GM18502 (cell line): ENCODE data around the gene TNK2.
"Not testable (repeated sequence)": the region's sequence is repeated elsewhere in the genome, so short reads cannot be mapped to it uniquely, and the experiment has no call there.

Source experiments
- ATAC-seq: cut with Tn5 transposase; IDR thresholded peaks from one replicate; pipeline ENCODE4 v1.9.1; 2021; ENCODE audit warnings: mild to moderate bottlenecking; ENCODE audit not compliant: unreplicated experiment, poor library complexity

The TNK2 gene

DNA sequence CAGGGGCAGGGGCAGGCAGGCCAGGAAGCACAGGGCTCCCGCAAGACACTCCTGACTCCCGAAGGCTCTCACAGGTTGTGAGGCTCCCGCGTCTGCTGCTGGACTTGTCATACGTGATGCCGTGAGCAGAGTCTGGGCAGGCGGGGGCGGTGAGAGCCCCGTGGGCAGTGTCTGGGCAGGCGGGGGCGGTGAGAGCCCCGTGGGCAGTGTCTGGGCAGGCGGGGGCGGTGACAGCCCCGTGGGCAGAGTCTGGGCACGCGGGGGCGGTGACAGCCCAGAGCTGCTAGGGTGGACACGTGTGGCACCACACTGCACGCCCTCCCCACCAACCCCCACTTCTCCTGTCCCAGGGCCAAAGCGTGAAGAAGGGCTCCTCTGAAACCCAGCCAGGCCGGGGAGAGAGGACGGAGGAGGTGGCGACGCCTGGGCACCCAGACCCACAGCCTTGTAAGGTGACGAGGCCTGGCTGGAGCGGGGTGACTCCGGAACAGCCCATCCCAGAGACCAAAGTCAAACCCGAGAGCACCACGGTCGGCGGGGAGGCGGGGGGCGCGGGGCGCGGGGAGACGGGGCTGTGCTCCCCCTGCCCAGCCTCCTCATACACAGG lies 35.0 kb downstream of the TNK2 start:
- ATAC-seq, result no peak

DNA sequence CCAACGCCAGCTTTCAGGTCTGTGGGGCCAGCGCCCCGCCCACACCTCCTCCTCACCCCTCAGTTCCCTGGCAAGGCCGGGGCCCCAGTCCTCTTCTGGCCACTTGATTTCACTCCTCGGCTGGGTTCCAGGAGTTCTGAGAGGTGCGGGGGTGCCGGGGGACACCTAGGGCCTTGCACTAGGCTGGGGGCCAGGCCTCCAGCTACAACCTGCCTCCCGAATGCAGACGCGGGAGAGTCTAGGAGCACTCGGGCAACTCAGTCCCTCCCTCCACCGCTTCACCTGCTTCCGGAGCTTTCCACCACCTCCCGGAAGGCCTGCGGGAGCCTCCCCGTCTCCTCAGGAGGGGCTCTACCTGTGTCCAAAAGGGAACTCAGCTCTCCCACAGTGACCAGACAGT lies 35.6 kb downstream of the TNK2 start:
- ATAC-seq, result no peak

GRCh38 chr3:195872097-195872496 lies 36.3 kb downstream of the TNK2 start:
- ATAC-seq, result no peak

DNA sequence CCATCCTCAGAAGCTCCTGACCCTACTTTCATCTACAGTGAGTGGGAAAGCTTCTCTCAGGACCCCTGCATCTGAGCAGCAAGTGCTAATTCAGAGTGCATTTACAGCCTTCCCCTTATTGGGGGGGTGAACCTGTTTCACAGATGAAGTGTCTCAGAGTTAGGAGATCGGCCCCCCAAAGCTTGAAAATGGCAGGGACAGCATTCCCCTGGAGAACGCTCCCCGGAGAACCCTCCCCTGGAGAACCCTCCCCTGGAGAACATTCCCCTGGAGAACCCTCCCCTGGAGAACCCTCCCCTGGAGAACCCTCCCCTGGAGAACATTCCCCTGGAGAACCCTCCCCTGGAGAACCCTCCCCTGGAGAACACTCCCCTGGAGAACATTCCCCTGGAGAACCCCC lies 36.7 kb downstream of the TNK2 start:
- ATAC-seq, result not testable (repeated sequence)

- ATAC-seq, result no peak
Measured at GRCh38 chr3:195870937-195871336, 37.4 kb downstream of the TNK2 start.

GRCh38 chr3:195870442-195870841 lies 37.9 kb downstream of the TNK2 start:
- no peak for ATAC-seq

- ATAC-seq, result no peak
Measured at GRCh38 chr3:195869413-195870001, 38.8 kb downstream of the TNK2 start.

DNA sequence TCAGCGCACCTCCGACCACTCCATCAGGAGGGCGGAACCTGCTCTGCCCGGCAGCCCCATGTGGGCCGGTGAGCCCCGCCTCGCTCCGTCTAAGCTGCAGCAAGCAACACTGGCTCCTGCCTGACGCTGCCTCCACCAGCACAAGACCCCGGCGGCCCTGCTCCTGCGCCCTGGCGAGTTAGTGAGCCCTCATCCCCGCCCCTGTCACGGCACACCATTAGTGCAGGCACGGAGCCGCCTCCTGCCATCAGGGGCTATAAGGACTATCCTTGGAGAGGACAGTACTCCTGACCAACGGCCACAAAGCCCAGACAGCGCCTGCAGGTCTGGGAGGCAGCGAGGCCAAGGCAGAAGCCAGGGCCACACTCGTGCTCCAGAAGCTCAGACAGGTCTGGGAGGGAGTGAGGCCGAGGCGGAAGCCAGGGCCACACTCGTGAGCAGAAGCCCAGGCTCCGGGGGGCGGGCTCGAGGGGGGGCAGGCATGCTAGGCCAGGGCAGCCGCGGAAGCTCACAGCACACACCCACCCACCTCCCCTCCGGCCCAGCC lies 39.4 kb downstream of the TNK2 start:
- no peak for ATAC-seq

DNA sequence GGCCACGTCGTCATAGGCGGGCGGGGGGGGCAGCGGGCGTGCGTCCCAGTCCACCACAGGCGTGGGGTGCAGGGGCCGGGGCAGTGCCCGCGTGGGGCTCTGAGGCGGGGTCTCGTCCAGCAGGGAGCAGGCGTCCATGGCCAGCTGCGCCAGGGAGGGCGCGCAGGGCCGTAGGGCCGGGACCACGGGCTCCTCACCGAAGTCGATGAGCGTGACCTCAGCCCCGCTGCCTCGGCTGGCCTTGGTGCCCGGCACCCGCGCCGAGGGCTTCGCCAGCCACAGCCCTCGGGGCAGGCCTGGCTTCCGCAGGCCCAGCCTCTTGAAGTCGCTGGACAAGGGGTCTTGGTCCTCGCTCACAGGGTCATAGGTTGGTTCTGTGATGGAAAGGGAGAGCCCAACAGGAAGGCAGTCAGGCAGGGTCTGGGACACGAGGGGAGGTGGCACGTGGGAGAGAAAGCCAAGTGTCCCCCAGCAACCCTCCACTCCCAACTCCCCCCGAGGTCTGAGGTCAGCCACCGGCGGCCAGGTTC lies 40.0 kb downstream of the TNK2 start:
- no peak for ATAC-seq

- ATAC-seq, result no peak
Measured at GRCh38 chr3:195867631-195868335, 40.6 kb downstream of the TNK2 start.

- no peak for ATAC-seq
Measured at GRCh38 chr3:195866686-195867511, 41.5 kb downstream of the TNK2 start.

- no peak for ATAC-seq
Measured at GRCh38 chr3:195865752-195866151, 42.6 kb downstream of the TNK2 start.

GRCh38 chr3:195863121-195864061 lies 45.0 kb downstream of the TNK2 start:
- ATAC-seq, result no peak

DNA sequence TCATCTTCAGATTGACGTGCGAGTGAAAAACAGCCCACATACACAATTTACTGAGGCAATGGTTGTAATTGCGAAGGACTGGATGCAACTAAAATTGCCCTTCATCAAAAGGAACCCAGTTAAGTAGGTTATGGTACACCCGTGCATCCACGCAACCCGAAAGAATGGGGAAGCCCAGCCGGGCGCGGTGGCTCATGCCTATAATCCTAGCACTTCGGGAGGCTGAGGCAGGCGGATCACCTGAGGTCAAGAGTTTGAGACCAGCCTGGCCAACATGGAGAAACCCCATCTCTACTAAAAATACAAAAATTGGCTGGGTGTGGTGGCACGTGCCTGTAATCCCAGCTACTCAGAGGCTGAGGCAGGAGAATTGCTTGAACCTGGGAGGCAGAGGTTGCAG lies 46.0 kb downstream of the TNK2 start:
- not testable (repeated sequence) for ATAC-seq

DNA sequence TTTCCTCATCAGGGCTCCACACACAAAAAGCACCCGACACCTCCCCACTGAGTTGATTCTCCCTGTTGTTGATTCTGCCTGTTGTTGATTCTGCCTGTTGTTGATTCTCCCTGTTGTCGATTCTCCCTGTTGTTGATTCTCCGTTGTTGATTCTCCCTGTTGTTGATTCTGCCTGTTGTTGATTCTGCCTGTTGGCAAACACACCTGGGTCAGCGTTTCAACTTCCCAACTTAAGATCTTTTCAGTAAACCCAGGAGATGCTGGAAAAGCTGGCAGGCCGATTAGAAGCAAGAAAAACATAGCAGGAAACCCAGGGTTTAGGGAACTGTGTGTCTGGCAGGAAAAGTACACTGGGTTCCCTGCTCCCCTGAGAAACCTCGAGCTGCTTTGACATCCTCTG lies 47.9 kb downstream of the TNK2 start:
- no peak for ATAC-seq

DNA sequence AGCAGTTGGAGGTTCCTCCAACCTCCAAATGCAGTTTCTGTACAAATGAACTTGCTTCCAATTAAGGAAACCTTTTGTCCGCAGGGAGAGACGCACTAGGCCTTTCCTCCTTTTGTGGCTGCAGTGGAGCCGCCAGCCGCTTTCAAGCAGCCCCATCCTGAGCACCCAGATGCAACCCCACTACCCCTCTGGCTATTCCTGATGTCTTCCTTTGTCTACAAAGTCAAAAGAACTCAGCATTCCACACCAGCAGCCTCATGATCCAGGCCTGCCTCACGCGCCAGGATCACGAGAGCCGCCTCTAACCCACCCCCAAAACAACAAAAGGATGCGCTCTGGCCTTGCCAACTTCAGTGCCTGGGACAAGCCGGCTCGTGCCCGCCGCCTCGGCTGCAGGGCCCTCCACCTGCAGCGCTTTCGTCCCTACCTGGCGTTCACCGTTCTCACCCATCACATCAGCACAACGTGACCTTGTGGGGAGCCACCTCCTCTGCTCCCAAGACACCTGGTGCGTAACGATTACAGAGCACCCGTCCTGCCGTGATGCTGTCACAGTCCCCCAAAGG lies 48.4 kb downstream of the TNK2 start:
- no peak for ATAC-seq

GRCh38 chr3:195859061-195859845 lies 49.1 kb downstream of the TNK2 start:
- no peak for ATAC-seq

GRCh38 chr3:195856410-195857084 lies 51.8 kb downstream of the TNK2 start:
- no peak for ATAC-seq
